Measurements from ENCODE around the gene CCDC146.

DNA sequence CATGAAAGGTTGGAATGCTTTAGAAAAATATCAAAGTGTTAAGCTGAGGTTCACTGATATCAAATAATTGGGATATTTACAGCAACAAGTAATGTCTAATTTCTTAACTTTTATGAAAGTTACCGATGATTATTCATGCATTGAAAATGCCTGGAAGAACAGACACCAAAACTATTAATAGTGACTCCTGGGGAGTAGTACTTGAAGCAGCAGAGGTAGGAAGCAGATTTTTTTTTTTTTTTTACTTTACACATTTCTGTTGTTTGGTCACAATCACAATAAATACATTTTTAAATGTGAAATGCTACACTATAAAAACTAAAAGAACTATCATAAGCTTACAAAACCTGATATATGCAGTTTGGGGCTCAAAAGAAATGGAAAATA lies 147.7 kb downstream of the CCDC146 start:
- TF ChIP-seq ELF1 (IDR thresholded peaks at IDR 0.05): no peak
- TF ChIP-seq FOXJ3 (CRISPR knock-in tag; IDR thresholded peaks at IDR 0.05): no peak
- TF ChIP-seq TAF1 (IDR thresholded peaks at IDR 0.05; ENCODE audit: borderline replicate concordance, low read depth, low read length): no peak
- no peak for TF ChIP-seq MAX (IDR thresholded peaks at IDR 0.05; ENCODE audit: low read depth)
- TF ChIP-seq EP300 (IDR thresholded peaks at IDR 0.05; ENCODE audit: borderline replicate concordance in 1 of 2, low read depth in 1 of 2, low read length in 1 of 2): no peak
